ENCODE measurements around the gene PLA2G4D.

Gene PLA2G4D

DNA sequence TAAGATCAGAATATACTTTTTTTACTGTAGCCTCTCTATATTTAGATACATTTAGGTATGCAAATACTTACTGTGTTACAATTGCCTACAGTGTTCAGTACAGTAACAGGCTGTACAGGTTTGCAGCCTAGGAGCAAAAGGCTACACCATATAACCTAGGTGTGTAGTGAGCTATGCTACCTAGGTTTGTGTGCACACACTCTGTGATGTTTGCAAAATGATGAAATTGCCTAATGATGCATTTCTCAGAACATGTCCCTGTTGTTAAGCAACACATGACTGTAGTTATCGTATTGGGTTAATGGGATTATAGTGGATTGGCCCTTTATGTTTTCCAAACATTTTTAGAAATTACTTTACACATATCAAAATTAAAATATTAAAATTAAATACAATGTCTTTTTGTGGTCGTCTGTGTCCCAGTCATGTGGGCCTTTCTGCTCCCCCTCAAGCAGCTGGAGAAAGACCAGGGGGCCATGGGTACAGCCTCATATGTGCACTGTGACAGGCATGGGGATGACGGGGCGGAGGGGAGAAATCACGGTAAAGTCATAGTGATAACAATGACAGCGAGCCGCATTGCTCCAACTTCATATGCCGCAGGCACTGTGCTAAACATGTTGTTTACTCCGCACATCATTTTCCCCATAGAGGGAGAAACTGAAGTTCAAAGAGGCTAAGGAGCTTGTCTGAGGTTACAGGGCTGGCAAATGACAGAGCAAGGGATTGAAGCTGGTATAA lies 46.1 kb downstream of the PLA2G4D start:
- no peak for DNase-seq

DNA sequence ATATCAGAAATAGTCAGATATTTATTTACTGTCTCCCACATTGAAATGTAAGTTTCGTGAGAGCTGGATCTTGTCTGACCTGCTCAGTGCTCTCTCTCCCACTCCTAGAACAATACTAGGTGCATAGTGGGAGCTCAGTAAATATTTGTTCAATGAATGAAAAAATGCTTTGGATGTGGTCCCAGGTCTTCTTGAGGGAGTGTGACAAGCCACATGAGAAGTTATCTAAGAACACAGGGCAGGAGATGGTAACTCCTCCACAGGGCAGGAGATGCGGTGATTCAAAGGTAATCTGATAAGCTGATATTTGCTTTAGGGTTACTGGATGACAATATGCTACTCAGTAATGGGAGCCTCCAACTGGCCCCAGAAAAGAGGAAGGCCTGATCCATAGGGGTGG lies 47.8 kb downstream of the PLA2G4D start:
- no peak for DNase-seq

DNA sequence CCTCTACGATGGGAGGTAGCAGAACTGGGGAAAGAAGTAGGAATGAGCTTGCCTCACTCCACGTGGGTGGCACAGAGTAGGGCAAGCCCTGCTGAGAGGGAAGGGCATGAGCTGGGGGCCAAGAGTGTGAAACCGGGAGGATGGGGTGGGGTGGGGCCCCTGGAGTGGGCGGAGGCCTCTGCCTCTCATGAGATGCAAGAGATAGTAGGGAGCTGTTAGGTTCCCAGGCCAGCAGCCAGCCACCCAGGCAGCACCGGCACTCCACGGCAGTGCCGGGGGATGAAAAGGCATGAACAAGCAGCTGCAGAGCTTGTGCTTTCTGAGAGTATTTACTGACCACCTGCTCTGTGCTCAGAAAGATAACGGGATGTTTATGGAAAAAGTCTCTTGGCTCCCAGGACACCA lies 49.1 kb downstream of the PLA2G4D start:
- no peak for DNase-seq

DNA sequence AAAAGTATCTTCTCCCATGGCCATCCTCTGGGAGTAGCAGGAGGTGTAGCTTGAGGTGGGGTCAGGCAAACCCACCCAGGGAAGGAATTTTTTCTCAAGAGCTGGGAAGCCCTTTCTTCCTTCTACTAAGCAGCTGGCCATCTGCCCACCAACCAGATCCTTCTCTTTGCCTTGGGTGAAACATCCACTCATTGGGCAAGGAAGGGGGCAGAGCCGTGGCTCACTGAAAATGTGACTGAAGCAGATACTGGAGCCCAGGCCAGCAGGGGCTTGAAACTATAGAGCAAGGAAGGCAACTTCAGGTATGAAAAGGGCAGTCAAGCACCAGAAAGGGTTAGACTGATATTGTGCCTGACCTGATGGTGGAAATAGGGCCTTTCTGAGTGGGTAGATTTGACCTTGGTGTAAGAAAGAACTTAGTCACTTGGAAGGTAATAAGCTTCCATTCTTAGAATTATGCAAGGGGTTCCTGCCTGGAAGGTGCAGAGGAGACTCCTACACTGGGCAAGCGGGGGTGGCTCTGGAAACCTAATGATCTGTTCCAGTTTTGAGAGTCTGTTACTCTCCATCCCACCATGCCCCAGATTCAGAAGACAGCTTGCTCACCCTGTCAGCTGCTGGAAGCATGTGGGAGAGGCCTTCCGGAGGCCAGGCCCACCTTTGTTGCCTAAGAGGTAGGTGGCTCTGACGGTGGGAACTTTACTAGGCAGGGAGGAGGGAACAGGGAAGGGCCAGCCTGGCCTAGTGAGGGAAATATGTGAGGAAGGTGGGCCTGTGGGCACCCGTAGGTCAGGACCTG lies 51.6 kb downstream of the PLA2G4D start:
- DNase-seq = no peak

DNA sequence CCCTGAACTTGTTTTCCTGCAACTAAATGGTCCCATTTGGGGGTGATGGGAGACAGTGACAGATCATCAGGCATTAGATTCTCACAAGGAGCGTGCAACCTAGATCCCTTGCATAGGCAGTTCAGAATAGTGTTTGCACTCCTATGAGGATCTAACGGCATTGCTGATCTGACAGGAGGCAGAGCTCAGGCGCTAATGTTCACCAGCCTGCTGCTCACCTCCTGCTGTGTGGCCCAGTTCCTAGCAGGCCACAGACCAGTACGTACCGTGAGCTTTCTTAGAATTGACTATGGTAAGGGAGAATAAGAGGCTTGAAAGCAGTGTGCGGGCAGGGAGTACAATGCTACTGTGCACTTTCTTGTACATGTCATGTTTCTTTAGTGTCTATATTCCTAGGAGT lies 56.0 kb downstream of the PLA2G4D start:
- DNase-seq = no peak

DNA sequence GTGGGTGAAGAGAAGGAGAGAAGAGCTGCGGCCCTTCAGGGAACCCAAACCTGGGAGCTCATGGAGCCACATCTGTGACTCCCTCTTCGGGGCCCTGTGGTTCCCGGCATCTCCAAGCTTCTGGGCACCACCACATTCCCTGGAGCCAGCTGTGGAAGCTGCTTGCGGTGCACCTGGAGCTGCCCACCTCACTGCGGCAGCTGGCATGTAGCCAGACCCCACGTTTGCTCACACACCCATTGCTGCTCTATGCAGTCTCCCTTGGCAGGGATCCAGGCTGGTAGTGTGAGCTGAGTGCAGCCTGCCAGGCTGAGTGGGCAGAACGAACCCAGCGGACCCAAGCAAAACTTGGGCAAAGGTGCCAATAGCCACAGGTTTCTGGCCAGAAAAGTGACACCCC lies 56.7 kb downstream of the PLA2G4D start:
- DNase-seq = no peak

DNA sequence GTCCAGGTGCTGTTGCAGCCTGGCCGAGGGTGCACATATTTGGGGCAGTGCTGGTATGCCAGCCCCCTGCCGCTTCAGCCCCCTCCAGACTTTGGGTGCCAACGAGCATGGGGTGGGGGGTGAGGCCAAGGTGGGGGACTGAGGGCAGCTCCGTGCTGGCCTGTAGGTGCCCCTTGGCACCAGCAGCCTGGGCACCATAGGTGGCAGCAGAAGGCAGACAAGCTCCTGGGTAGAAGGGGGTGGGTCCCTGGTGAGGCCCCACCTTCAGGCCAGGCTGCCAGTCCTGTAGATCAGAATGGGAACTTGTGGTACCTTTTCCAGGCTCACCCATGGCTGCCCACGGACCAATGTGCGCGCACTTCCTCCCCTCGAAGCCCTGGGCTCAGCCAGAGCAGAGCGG lies 57.4 kb downstream of the PLA2G4D start:
- DNase-seq = no peak

DNA sequence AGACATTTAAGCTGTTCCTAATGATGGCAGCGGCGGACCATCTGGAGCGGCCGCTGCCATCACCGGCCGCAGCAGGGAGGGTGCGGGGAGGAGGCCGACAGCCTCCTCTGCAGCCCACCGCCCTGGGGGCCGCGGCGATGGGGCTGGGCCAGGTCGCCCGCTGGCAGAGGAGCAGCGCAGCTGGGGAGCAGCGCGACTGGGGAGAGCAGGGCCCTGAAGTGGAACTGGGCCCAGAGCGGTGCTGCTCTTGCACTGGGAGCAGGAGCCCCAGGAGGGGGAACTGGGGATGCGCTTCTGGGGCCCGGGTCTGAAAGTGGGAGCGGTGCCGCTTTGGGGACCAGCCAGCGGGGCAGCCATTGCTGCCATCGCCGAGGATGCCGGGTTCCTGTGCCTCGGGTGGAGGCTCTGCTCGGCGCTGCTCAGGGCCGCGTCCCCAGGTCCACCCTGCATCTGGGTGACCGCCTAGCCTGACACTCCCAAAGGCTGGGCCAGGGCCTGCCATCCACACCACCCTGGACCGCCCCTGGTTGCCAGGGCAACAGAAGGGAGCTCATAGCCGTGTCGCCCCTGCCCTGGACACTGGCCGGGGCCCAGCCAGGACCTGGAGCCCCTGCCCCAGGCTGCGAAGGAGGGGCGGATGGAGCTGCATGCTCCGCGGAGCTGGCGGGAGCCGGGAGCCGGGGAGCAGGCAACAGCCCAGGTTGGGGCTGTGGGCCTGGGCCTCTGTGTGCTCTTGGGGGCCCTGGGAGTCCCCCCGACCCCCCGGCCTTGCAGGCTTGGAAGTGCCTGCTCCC lies 58.1 kb downstream of the PLA2G4D start:
- DNase-seq = no peak

DNA sequence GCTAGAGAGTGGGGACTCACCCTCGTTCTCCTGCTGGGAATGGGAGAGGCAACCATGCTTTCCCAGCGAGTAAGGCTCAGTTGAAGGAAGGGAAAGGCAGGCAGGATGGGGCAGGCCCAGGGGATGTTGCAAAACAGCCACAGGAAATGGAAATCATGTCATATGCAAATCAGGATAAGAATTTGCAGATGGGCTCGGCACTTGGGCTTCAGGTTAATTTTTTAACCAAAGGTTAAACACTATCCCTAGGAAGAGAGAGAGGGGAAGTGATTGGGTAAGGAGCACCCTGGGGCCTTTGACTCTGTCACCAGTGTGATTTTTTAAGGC lies 59.0 kb downstream of the PLA2G4D start:
- DNase-seq = no peak

DNA sequence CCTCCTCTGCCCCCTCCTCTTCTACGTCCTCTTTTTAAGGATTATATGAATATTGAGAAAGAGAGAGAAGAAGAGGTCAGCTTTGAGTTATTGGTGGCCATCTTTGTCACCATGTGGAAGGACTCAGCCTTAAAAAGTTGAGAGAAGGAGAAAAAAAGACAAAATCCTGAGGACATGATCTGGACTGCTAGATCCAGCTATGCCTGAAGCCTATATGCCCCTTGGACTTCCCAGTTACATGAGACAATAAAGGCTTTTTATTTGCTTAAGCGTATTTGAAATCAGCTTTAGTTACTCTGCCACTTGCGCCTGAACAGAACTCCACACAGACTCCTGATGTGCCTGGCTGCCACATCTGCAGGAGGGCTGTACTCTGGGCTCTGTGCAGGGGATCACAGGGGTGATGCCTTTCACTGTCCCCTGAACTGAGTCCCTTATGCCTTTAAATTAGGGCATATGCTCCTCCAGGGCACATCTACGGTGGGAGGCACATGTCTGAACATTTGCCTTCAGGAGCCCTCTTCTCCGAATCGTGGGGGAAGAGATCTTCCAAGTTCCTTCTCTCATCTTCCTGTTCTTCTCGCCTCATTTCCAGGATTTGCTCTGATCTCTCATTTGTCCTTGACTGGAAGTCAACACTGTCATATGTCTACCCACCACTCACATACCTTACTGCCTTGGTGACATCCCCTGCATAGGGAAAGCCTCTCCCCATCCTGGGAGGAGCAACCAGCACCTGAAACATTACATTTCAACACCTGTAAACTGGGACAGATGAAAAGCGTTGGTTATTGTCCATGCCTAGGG lies 59.5 kb downstream of the PLA2G4D start:
- DNase-seq = no peak

DNA sequence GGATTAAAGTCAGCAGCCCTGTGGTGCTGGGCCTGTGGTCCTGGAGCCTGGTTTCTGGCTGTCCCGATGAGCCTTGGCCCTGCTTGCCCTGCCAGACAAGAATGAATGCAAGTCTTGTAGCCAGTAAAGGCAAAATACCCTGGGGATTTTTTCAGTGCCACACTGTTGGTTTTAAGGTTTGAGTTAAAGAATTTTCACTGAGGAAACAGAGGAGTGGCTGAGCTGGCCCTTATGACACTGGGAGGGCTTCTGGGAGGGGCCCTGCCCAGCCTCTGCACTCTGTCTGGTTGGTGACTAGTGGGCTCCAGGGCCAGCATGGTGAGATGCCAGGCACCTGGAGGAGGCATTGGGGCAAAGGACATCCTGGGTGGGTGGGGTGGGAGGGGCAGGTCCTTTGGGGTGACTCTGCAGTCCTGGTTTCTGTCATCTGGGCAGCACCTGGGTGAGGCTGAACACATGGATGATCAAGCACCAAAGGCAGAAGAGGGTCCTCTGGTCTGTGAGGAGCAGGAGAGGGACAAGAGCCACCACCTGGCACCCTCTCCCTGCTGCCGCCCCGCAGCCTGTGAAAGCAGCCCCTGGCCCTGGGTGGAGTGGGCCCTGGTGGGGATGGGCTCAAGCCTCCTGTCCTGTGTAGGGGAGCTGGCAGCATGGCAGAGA lies 61.0 kb downstream of the PLA2G4D start:
- no peak for DNase-seq

DNA sequence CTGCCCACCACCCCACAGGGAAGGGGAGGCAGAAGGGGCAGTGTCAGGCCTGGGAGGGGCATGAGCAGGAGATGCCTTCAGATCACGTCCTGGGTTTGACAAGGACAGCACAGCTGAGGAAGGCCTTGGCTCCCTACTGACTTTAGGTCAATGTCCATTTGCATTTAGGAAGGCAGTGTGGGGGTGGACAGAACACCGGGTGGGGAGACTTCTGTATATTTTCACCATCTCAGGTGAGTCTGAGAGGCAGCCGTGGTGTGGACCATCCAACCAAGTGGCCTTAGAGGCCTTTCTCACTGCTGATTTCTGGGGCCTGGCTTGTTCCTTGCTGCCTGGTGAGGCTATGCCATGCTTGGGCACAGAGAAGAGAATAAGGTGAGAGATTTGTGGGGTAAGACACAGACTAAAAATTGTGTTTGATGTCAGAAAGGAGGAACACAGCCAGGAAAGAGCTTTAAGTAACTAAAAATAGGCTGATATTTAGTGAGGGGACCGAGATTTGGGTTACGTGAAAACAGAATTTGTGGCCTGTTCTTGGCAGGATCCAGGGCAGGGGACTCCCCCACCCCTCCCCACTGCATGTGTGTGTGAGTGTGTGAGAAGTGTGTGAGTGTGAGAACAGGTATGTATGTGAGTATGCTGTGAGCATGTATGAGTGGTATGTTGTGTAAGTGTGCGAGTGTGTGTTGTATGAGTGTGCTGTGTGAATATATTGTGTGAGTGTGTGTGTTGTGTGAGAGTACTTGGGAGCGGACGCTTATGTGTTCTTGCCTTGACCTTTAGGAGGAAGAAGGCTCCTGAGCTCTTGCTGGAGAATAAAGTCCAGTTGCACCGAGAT lies 61.8 kb downstream of the PLA2G4D start:
- no peak for DNase-seq

DNA sequence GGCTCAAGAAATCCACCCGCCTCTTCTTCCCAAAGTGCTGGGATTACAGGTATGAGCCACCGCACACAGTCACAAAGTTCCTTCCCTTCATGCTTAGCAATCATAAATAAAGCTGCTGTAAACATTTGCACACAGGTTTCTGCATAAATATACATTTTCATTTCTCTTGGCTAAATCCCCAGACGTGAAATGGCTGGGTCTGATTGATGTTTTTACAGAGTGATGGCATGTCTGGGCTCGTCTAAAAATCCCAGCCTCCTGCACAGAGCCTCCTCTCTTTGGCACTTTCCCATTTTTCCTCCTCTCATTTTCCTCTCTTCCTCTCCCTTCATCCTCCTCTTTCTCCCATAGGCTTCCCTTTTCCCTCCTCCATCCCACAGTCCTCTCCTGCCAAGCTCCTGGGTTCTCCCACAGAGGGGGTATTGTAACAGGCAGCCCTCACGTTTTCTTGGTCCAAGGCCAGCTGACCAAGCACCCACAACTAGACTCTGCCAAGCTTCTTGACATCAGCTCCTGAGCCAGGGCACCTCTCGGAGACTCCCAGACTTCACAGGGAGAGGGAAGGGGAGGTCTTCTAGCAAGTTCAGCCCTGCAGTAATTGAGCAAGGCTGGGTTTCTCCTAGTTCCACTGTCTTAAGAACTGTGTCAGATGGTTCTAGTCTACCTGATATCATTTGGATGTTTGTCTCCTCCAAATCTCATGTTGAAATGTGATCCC lies 63.0 kb downstream of the PLA2G4D start:
- DNase-seq = no peak

DNA sequence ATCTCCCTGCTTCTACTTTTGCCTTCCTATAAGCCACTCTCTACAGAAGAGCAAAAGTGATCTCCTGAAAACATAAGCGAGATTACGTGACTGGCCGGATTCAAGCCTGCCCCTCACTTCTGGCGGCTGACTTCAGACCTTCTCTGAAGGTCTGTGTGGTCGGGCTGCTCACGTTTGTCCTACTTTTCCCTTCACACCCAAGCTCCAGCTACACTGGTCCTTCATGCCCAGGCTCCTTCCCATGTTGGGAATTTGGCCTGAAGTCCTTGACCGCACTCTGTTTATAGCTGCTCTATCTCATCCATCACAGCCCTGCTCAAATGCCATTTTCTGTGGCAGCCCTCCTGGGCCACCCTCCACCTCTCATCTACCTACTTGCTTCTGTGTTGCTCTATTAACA lies 66.8 kb downstream of the PLA2G4D start:
- DNase-seq = no peak

DNA sequence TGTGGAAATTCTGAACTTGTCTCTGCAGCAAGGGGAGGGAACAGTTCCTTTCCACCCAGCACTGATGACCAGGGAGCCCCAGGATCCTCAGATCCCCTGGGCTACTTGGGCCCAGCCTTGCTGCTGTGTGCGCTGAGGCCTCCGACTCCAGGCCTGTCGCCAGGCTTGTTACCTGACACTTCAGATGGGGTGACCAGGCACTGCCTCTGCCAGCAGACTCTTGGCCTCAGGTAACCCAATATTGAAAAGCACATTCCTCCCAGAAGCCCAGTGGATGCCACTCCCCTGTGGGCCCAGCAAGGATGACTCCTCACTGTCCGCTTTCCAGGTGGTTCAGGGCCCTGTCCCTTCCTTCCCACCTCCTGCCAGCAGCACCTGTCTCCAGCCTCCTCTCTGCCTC lies 70.1 kb downstream of the PLA2G4D start:
- no peak for DNase-seq

DNA sequence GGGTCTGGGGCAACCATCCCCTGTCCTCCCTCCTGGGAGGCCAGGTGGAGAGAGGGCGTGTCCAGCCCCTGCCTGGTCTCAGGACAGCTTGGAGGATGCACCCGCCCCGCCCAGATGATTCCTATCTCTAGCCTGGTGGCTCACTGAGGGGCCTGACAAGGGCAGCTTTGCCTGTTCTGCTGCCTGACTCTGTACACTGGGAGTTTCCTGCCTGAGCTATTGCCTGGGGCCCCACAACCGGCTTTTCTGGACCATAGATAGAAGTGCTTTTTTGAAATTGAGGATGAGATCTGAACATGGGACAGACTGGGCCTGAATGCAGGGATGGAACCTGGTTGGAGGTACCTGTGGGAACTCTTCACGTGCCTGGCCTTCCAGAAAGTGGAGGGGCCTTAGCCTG lies 72.8 kb downstream of the PLA2G4D start:
- no peak for DNase-seq

DNA sequence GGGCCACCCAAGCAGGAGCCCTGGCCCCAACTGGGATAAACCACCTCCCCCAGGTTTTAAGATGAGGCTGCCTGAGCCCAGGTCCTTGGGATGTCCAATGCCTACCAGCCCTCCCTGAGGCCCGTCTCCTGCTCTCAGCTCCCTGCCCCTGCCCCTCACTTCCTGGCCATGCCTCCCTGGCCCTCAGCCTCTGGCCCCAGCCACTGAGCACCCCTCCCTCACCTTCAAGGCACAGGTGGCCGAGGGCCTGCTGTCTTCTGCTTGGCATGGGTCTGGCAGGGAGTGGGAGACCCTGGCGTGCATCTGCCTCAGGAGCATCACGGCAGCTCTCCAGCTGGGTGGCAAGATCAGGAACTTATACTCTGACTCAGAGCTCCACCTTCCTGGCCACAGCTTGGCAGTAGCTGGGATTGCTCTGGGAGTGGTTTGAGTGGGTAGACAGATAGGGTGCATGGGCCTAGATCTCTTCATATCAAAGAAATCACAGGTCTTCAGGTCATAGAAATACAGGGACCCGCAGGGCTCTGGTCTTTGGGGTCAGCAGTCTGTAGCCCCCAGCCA lies 73.6 kb downstream of the PLA2G4D start, which contains the start of gene PLA2G4E:
Gene PLA2G4E, minus strand, starts transcription at position 330 of the 561 bp plus-strand sequence. Its CDS starts 12 bp downstream, at position 318.
- no peak for DNase-seq

DNA sequence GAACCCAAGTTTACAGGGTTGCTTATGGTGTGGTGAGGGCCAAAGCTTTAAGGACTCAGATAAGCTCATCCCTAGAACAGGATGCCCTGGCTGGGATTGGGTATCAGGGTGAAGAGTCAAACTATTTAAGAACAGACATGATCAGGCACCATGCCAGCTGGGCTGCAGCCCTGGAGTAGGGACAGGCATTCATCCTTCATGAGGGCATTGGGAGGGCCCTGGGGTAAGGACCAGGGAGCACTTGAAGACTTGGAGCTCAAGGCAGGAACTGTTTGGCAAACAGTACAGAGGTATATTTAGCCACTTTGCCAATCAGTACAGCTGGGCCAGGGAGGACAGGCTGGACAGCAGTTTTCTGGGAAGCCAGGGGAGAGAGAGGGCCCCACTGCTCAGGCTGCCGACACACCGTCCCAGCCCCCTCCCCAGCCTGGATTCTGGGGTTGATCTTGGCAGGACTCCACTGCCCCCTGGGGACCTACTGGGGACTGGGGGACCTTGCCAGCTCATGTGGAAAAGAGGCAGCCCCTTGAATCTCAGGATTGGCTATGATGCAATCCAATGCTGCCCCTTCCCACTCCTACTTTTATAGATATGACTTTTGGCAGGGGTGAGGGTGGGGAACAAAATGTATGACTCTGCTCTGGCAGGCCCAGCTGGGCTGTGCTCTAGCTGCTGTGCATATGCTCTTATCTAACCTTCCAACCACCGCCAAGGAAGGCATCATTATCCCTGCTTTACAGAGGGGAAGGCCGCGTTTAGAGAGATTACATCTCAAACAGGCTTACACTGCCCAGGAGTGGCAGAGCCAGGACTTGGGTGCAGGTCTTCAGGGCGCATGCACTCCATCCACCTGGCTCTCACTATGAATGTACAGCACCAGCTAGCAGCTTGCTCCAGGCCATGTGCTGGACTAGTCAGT lies 75.8 kb downstream of the PLA2G4D start:
- DNase-seq = no peak
